Brain microvascular endothelial cell (primary cell): ENCODE results near the gene VMAC.

Experiments used
- DNase-seq: peaks from one replicate; pipeline ENCODE4 v3.0.0-alpha.2; 2020
- H3K27ac ChIP-seq: fragments of 250-450 bp; sonication (Bioruptor Pico); 2 replicates; pipeline ENCODE4 v1.5.1; 2020; ENCODE audit warnings: mild to moderate bottlenecking, moderate library complexity
- H3K27me3 ChIP-seq: fragments of 250-450 bp; sonication (Bioruptor Pico); replicated peaks from 2 replicates; pipeline ENCODE4 v1.5.1; 2020; ENCODE audit warnings: mild to moderate bottlenecking
- H3K36me3 ChIP-seq: fragments of 250-450 bp; sonication (Bioruptor Pico); replicated peaks from 2 replicates; pipeline ENCODE4 v1.5.1; 2020; ENCODE audit warnings: mild to moderate bottlenecking
- H3K4me3 ChIP-seq: 2 replicates; pipeline ENCODE4 v1.5.1; 2011; ENCODE audit warnings: low read depth, mild to moderate bottlenecking, control low read depth, low read length, moderate library complexity
- CTCF ChIP-seq: IDR thresholded peaks from 2 replicates; pipeline ENCODE4 v1.5.1; 2011; ENCODE audit warnings: low read depth, mild to moderate bottlenecking, moderate library complexity, low read length, control low read depth, inconsistent platforms; ENCODE audit errors: missing control alignments
- in situ Hi-C: cut with HindIII; loops from 2 replicates; pipeline ENCODE4 v1.10.0; 2017; ENCODE audit warnings: low sequenced_read_pairs, low pct_ligation_motif_present

The VMAC gene

DNA sequence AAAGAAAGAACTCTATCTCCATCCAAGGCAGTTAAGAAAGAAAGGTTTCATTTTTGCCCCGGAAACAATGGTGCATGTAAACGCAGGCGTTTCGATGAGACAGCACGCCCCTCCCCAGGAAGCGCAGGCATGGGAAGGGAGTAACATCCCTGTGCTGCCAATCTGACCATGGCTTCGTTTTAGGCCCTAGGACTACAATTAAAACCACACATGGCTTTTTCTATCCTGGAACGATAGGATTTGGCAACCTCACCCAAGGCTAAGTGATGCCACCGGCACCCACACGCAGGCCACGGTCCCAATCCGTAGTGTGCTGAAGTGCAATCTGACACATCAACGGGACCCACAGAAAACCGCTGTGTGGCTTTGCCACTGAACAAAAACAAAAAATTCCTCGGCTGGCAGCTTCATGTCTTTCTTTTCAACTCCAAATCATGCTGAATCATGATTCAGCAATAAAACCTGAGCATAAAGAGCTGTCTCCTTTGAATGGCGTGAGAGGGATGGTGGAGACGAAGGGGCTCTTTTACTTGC is 49.1 kb downstream of the VMAC start:
- H3K36me3 ChIP-seq: peaks cover 4% of the 10 kb centered on the region
- in situ Hi-C loops: no loop called here
- no peaks in the 10 kb centered on the region for H3K27me3 ChIP-seq
- H3K4me3 ChIP-seq: no peak overlapping the region
- DNase-seq: peak; percentile 32
- H3K27ac ChIP-seq: peak overlapping the region; percentile 69
- no peak for TF ChIP-seq CTCF

- H3K27me3 ChIP-seq: no peaks in the 10 kb centered on the region
- in situ Hi-C loops: no loop called here
- no peak overlapping the region for H3K4me3 ChIP-seq
- DNase-seq: no peak
- peak overlapping the region; percentile 69 for H3K27ac ChIP-seq
- peaks cover 1% of the 10 kb centered on the region for H3K36me3 ChIP-seq
- TF ChIP-seq CTCF: no peak
Observed at GRCh38 chr19:5954293-5954692, 49.6 kb downstream of the VMAC start.

DNA sequence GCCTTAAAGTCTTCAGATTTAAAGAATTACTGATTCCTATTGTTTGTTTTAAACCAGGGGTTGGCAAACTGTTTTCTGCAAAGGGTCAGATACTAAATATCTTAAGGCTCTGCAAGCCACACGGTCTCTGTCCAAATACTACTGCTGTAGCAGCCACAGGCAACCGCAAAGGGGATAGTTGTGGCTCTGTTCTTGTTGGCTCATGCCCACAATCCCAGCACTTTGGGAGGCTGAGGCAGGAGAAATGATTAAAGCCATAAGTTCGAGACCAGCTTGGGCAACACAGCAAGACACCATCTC is 50.9 kb downstream of the VMAC start:
- Histone ChIP-seq H3K27me3 (no peaks in the 10 kb centered on the region), H3K4me3 (no peak overlapping the region), H3K36me3 (no peaks in the 10 kb centered on the region), H3K27ac (no peak overlapping the region)
- TF ChIP-seq CTCF: no peak
- in situ Hi-C loops: no loop called here
- DNase-seq: no peak

DNA sequence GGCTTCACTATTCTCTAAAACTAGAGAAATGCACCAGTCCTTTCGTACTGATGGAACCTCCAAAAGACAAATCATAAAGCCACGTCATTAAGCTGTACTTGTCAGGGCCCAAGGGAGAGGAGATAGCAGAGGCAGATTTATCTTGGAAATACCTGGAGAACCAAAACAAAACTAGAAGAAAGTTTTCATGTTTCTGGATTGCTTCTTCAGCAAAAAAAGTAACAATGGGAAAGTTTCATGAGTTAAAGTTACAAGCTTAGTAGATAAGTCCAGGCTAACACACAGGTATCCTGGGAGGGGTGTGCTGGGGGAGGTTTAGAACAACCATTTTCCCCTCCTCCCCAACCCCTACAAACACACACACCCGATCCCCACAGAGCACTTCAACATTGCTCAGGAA is 51.7 kb downstream of the VMAC start:
- Histone ChIP-seq H3K27me3 (no peaks in the 10 kb centered on the region), H3K36me3 (no peaks in the 10 kb centered on the region), H3K27ac (no peak overlapping the region), H3K4me3 (no peak overlapping the region)
- in situ Hi-C loops: no loop called here
- TF ChIP-seq CTCF: no peak
- DNase-seq: no peak

DNA sequence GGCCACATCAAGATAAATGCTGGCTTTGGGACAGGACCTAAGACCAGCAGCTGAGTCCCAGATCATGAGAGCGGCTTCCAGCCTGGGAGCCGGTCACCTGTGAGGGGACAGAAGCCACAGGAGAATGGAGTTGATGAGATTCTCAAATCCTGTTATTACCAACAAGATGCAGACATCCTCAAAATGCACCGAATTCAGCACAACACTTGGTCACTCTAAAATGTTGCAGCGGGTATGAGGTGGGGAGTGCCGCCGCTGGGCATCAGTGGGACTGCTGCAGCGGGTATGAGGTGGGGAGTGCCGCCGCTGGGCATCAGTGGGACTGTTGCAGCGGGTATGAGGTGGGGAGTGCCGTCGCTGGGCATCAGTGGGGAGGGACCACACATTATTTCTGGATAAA is 52.1 kb downstream of the VMAC start:
- H3K27ac ChIP-seq: no peak overlapping the region
- H3K27me3 ChIP-seq: no peaks in the 10 kb centered on the region
- no peak for TF ChIP-seq CTCF
- H3K4me3 ChIP-seq: no peak overlapping the region
- no peak for DNase-seq
- in situ Hi-C loops: no loop called here
- H3K36me3 ChIP-seq: no peaks in the 10 kb centered on the region

- in situ Hi-C loops: no loop called here
- H3K4me3 ChIP-seq: no peak overlapping the region
- no peak overlapping the region for H3K27ac ChIP-seq
- DNase-seq: no peak
- no peaks in the 10 kb centered on the region for H3K36me3 ChIP-seq
- no peak for TF ChIP-seq CTCF
- H3K27me3 ChIP-seq: no peaks in the 10 kb centered on the region
Observed at GRCh38 chr19:5957170-5957569, 52.5 kb downstream of the VMAC start.
